Measurements from ENCODE around the gene ATXN10. TPM values are rescaled to one million over a fixed set of nuclear protein-coding genes. Genes with fewer than 3 reads are reported as not detected.

Gene ATXN10
- total and polyA plus RNA-seq, 2 of the 8 experiments (the other 6 are each of a cell fraction or from before 2014, with no cell fraction given): 134 to 210 TPM

DNA sequence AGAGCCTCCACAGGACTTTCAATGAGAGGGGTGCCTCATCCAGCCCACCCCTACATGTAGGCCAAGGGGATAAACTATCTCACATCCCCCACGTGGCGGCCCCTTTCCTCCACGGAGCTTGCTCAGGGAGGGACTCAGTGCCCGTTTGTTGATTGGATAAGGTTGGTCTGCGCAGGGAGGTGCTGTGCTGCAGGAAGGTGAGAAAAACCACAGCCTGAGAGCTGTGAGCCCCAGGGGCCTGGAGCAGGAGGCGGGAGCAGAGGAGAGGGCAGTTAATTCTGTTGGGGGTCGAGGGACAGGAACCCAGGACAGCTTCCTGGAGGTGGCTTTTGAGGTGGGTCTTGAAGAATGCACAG, 31.9 kb upstream of the ATXN10 start:
- POLR2A ChIA-PET (ENCODE audit: partially characterized antibody): interaction anchor here (0.6 kb wide), 2 partner anchors 15 to 49 kb away, joined by 3 to 4 read pairs; no protein-coding TSS in a partner anchor
- Histone ChIP-seq H3K23ac (ENCODE audit: insufficient read length) (no peak overlapping the region), H3K4me3 (ENCODE audit: extremely low read depth in 1 of 4, insufficient read depth in 2 of 4, low read depth in 3 of 4, low read length in 4 of 4) (no peak overlapping the region), H3K18ac (ENCODE audit: extremely low read depth, low read length) (peak overlapping the region; percentile 32; the same call in 1 of the 2 replicates), H2AK5ac (ENCODE audit: low read depth, low read length) (no peak overlapping the region), H4K8ac (ENCODE audit: extremely low read depth, insufficient read depth, low read length) (0 out of 2 replicates have a peak overlapping the region, but pooled peaks have one; percentile 4), H2BK20ac (ENCODE audit: low read length) (peak overlapping the region; percentile 72; the same call in 1 of the 2 replicates), H2AFZ (ENCODE audit: low read length) (no peak overlapping the region), H3K4me2 (ENCODE audit: insufficient read depth in 1 of 2, low read depth in 2 of 2, low read length in 2 of 2) (no peak overlapping the region), H3K79me1 (ENCODE audit: low read depth, low read length) (no peaks in the 10 kb centered on the region), H2BK15ac (ENCODE audit: low read length) (peak overlapping the region; percentile 72; the same call in 1 of the 2 replicates), H3K27me3 (replicated peaks in 1 of 4; ENCODE audit: control insufficient read depth in 3 of 4, extremely low read depth in 1 of 4, insufficient read depth in 3 of 4, low read length in 3 of 4) (peaks cover 0 to 4% (median under 1%) of the 10 kb centered on the region in 4 experiments; a peak in 4 of 7 replicates), H3K9ac (replicated peaks in 1 of 4; ENCODE audit: extremely low read depth in 1 of 4, low read depth in 3 of 4, low read length in 3 of 4) (no peak overlapping the region), H3K56ac (replicated peaks; ENCODE audit: insufficient read length, low read depth, low read length) (no peak overlapping the region), H2BK120ac (replicated peaks; ENCODE audit: low read depth, low read length) (no peak overlapping the region), H3K14ac (ENCODE audit: insufficient read length) (no peak overlapping the region), H2BK5ac (ENCODE audit: low read depth, low read length) (peak overlapping the region; percentile 35; the same call in 1 of the 2 replicates), H4K5ac (ENCODE audit: insufficient read length, low read depth, low read length) (no peak overlapping the region), H3K27ac (ENCODE audit: low read depth, low read length) (no peak overlapping the region), H3K79me2 (ENCODE audit: control insufficient read depth in 1 of 2, insufficient read depth in 2 of 2, low read length in 2 of 2) (no peaks in the 10 kb centered on the region), H4K20me1 (replicated peaks in 1 of 2; ENCODE audit: control insufficient read depth in 1 of 2, insufficient read depth in 2 of 2, low read length in 2 of 2) (no peaks in the 10 kb centered on the region), H3K36me3 (ENCODE audit: control insufficient read depth in 2 of 4, insufficient read depth in 4 of 4, low read length in 3 of 4) (no peaks in the 10 kb centered on the region), H3K9me3 (ENCODE audit: insufficient read depth in 2 of 2, low read depth in 1 of 2, low read length in 1 of 2) (no peaks in the 10 kb centered on the region), H2BK12ac (ENCODE audit: low read depth, low read length) (peak overlapping the region; percentile 7; the same call in 1 of the 2 replicates), H3K23me2 (ENCODE audit: low read depth, low read length) (no peaks in the 10 kb centered on the region), H3K4ac (replicated peaks; ENCODE audit: insufficient read length, low read depth, low read length) (no peak overlapping the region), H4K91ac (replicated peaks; ENCODE audit: insufficient read length, low read length) (peak overlapping the region; percentile 5), H3K4me1 (replicated peaks in 1 of 4; ENCODE audit: control insufficient read depth in 3 of 4, insufficient read depth in 4 of 4, low read length in 3 of 4) (peaks cover 0 to 17% (median 9%) of the 10 kb centered on the region in 4 experiments; a peak in 3 of 7 replicates)
- 91% methylated on average over 7 of the region's 7 CpGs; no CpG with 5 or more reads in 1 of the 2 experiments for WGBS, 2 experiments (ENCODE audit: extremely low coverage in 1 of 2, insufficient coverage in 1 of 2, insufficient read length in 1 of 2, insufficient replicate concordance in 2 of 2, low coverage in 1 of 2, low lambda C conversion rate in 2 of 2, missing lambda C conversion rate in 1 of 2)
- TF ChIP-seq ASH2L (IDR thresholded peaks at IDR 0.05; ENCODE audit: low read length) (no peak), SP4 (IDR thresholded peaks at IDR 0.05; ENCODE audit: low read length) (no peak), SRF (IDR thresholded peaks at IDR 0.05; ENCODE audit: low read depth, low read length) (no peak), BRCA1 (IDR thresholded peaks at IDR 0.05; ENCODE audit: low read depth, low read length) (no peak), SUZ12 (IDR thresholded peaks at IDR 0.05; ENCODE audit: low read length) (no peak), SP2 (IDR thresholded peaks at IDR 0.05; ENCODE audit: low read length) (no peak)
- TF ChIP-seq, protein P1, sequence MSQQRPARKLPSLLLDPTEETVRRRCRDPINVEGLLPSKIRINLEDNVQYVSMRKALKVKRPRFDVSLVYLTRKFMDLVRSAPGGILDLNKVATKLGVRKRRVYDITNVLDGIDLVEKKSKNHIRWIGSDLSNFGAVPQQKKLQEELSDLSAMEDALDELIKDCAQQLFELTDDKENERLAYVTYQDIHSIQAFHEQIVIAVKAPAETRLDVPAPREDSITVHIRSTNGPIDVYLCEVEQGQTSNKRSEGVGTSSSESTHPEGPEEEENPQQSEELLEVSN (IDR thresholded peaks at IDR 0.05): peak; percentile 82
- no peak for DNase-seq (ENCODE audit: low read depth in 1 of 2, low spot score in 2 of 2)
- FAIRE-seq: no peak
- CTCF ChIA-PET (ENCODE audit: partially characterized antibody): interaction anchor here (0.9 to 1.7 kb wide), 7 partner anchors 11 to 238 kb away, joined by 3 to 4 read pairs (median 3); no protein-coding TSS in a partner anchor

Measured in H1 (cell line).